B cell (primary cell): ENCODE results near the gene SLC5A5. TPM values are rescaled to one million over a fixed set of nuclear protein-coding genes. Genes with fewer than 3 reads are reported as not detected.
A peak's percentile ranks its signal among the peaks of the same experiment; 100 is the strongest.

ENCODE experiments used
- ATAC-seq: fragments of 200-7000 bp; cut with Tn5 transposase; one replicate; pipeline ENCODE4 v1.10.0; 2021; ENCODE audit warnings: low read depth, mild to moderate bottlenecking, moderate number of reproducible peaks, moderate library complexity
- CTCF ChIA-PET: fragments of 350-600 bp; sonication (Branson Sonifier 250); formaldehyde crosslinking; loops from one replicate; lab custom pipeline; 2021; ENCODE audit warnings: antibody characterized with exemption, inconsistent platforms; lab: Charles Lee
- POLR2A ChIA-PET: fragments of 350-600 bp; sonication (Branson Sonifier 250); formaldehyde crosslinking; loops from one replicate; lab custom pipeline; 2021; ENCODE audit warnings: antibody characterized with exemption; lab: Charles Lee
- DNase-seq: peaks from one replicate; pipeline ENCODE4 v3.0.0; 2013
- H2AFZ ChIP-seq: 2 replicates; pipeline ENCODE4 v1.6.1; 2012; ENCODE audit warnings: mild to moderate bottlenecking, low read depth, low read length; ENCODE audit not compliant: insufficient read depth, poor library complexity, severe bottlenecking
- H3K27ac ChIP-seq, 2 donors: 1 replicate in 1 of 2; 2 replicates in 1 of 2; pipeline ENCODE4 v1.5.1; 2012 to 2013; ENCODE audit warnings: low read length in 2 of 2, mild to moderate bottlenecking in 2 of 2, moderate library complexity in 1 of 2
- H3K27me3 ChIP-seq, 4 experiments: fragments of 200-600 bp in 1 of 4; sonication (generic) in 1 of 4; replicated peaks in 1 of 4; 1 replicate in 2 of 4; 2 replicates in 2 of 4; pipeline versions ENCODE4 v1.6.1 to v1.7.0; 2013 to 2016; ENCODE audit warnings: low read length in 3 of 4, mild to moderate bottlenecking in 2 of 4, mixed read lengths in 1 of 4, moderate library complexity in 1 of 4; ENCODE audit not compliant: insufficient read depth in 4 of 4, control insufficient read depth in 3 of 4; ENCODE audit errors: control extremely low read depth in 1 of 4
- H3K36me3 ChIP-seq, 2 experiments: replicated peaks in 1 of 2; 1 replicate in 1 of 2; 2 replicates in 1 of 2; pipeline versions ENCODE4 v1.6.1 to v1.7.1; 2013; ENCODE audit warnings: low read length in 1 of 2; ENCODE audit not compliant: insufficient read depth in 2 of 2, control insufficient read depth in 1 of 2; ENCODE audit errors: control extremely low read depth in 1 of 2, extremely low read depth in 1 of 2
- H3K4me1 ChIP-seq, 2 donors: fragments of 200-600 bp in 1 of 2; sonication (generic) in 1 of 2; 1 replicate in 1 of 2; 2 replicates in 1 of 2; pipeline versions ENCODE4 v1.5.1 to v1.6.1; 2013 to 2017; ENCODE audit warnings: low read length in 2 of 2; ENCODE audit not compliant: control insufficient read depth in 2 of 2, insufficient read depth in 2 of 2
- H3K4me2 ChIP-seq: replicated peaks from 2 replicates; pipeline ENCODE3; 2012; ENCODE audit warnings: mild to moderate bottlenecking, low read depth, low read length; ENCODE audit not compliant: poor library complexity, severe bottlenecking
- H3K4me3 ChIP-seq, 5 experiments: fragments of 200-600 bp in 1 of 5; sonication (generic) in 1 of 5; 1 replicate in 3 of 5; 2 replicates in 2 of 5; pipeline versions ENCODE4 v1.5.1 to v1.7.0; 2011 to 2016; ENCODE audit warnings: low read length in 4 of 5, mild to moderate bottlenecking in 4 of 5, low read depth in 2 of 5, control low read depth in 1 of 5, moderate library complexity in 1 of 5; ENCODE audit not compliant: insufficient read depth in 1 of 5; ENCODE audit errors: control extremely low read depth in 1 of 5, extremely low read depth in 1 of 5
- H3K79me2 ChIP-seq: fragments of 200-600 bp; sonication (generic); one replicate; pipeline ENCODE4 v1.6.0; 2016; ENCODE audit warnings: low read length; ENCODE audit not compliant: control insufficient read depth, insufficient read depth
- H3K9ac ChIP-seq: fragments of 200-600 bp; sonication (generic); 2 replicates; pipeline ENCODE4 v1.6.1; 2017; ENCODE audit warnings: mild to moderate bottlenecking, low read length, moderate library complexity
- H3K9me3 ChIP-seq, 3 donors: one replicate each; pipeline versions ENCODE4 v1.6.1 to v1.7.1; 2013; ENCODE audit warnings: low read length in 2 of 3; ENCODE audit not compliant: control insufficient read depth in 2 of 3, insufficient read depth in 1 of 3; ENCODE audit errors: control extremely low read depth in 1 of 3
- H4K20me1 ChIP-seq: 2 replicates; pipeline ENCODE4 v1.6.0; 2012; ENCODE audit warnings: mild to moderate bottlenecking, low read length; ENCODE audit not compliant: insufficient read depth, control insufficient read depth, poor library complexity, severe bottlenecking
- H3K27ac Mint-ChIP-seq: one replicate; pipeline ENCODE4 v1.8.0; 2021; ENCODE audit warnings: mixed read lengths
- H3K27me3 Mint-ChIP-seq: one replicate; pipeline ENCODE4 v1.8.0; 2021; ENCODE audit warnings: mixed read lengths
- H3K4me1 Mint-ChIP-seq: one replicate; pipeline ENCODE4 v1.8.0; 2021; ENCODE audit warnings: mixed read lengths
- H3K4me3 Mint-ChIP-seq: one replicate; pipeline ENCODE4 v1.8.0; 2021; ENCODE audit warnings: mixed read lengths
- H3K9me3 Mint-ChIP-seq: one replicate; pipeline ENCODE4 v1.8.0; 2022; ENCODE audit warnings: mixed read lengths; ENCODE audit not compliant: insufficient read depth
- EZH2 ChIP-seq: IDR thresholded peaks from 2 replicates; pipeline ENCODE4 v1.6.1; 2012; ENCODE audit warnings: borderline replicate concordance, low read depth, mild to moderate bottlenecking, moderate library complexity, low read length; ENCODE audit not compliant: insufficient read depth, poor library complexity, severe bottlenecking
- WGBS: methylation state at CpG from one replicate; pipeline ENCODE4 v1.1.5; 2013; ENCODE audit warnings: missing lambda C conversion rate; ENCODE audit not compliant: insufficient coverage; 5-methylcytosine and 5-hydroxymethylcytosine counted together
- intact Hi-C: fragments of 100-400 bp; cut with micrococcal nuclease; formaldehyde crosslinking; loops from one replicate; pipeline ENCODE4 v1.10.0; 2022
- polyA plus RNA-seq: library from polyadenylated mRNA; depleted of rRNA; stranded (reverse); fragments of >200 nt; gene quantifications from 2 replicates; pipeline ENCODE4 v1.2.3, GENCODE V29; 2012
- total RNA-seq, 2 donors: library from RNA; stranded (reverse); fragments of 120-200 nt in 1 of 2; gene quantifications; 1 replicate in 1 of 2; 2 replicates in 1 of 2; pipeline versions ENCODE4 v1.2.3 to v1.2.4, GENCODE V29; 2013 to 2022
- TF ChIP-seq, protein P1 (sequence below): fragments of 200-600 bp; IDR thresholded peaks from one replicate; pipeline ENCODE4 v1.8.0; 2022; ENCODE audit warnings: antibody characterized with exemption, mild to moderate bottlenecking

Gene SLC5A5
- total and polyA plus RNA-seq, 2 donors (not counting 1 experiment from before 2014, with no cell fraction given), result 0.07 to 0.40 TPM

DNA sequence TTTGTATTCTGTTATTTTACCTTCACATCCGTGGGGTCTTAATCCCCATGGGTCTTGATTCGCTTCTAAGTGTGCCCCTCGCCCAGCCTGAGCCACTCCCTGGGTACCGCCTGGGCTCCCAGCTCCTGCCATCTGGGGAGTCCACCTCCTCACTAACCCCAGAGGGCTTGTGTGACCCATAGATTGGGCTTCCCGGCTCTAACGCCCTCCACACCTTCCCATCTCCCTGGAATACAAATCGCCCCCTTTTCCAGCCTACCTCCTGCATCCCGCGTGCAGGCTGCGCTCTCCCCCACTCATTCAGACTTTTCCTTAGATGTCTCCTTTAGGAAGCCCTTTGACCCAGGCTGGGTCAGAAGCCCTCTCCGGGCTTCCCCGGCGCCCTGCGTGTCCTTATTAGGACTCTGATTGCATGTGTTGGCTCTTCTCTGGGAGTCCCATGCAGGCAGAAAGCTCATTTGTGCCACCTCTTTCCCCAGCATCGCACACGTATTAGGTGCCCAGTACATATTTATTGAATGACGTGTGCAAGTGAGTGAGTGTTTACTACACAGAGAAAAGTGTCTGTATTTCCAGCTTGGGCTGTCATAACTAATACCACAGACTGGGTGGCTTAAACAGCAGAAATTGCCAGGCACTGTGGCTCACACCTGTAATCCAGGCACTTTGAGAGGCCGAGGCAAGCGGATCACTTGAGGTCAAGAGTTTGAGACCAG is 61.8 kb downstream of the SLC5A5 start:
- TF ChIP-seq EZH2, result no peak
- Histone ChIP-seq H3K4me3 (peak overlapping the region; percentile 72 to 88 (median 79)), H3K4me2 (peak overlapping the region; percentile 80), H2AFZ (peak overlapping the region; percentile 96), H3K36me3 (no peaks in the 10 kb centered on the region), H3K9me3 (peaks cover 0 to 5% (median 0%) of the 10 kb centered on the region in 3 donors), H3K27me3 (no peaks in the 10 kb centered on the region), H3K79me2 (peaks cover 36% of the 10 kb centered on the region), H3K4me1 (peaks cover 11 to 23% of the 10 kb centered on the region in 2 donors), H3K9ac (peak overlapping the region; percentile 91), H3K27ac (peak overlapping the region; percentile 93 to 96), H4K20me1 (no peaks in the 10 kb centered on the region)
- intact Hi-C loops, result loop anchor here (2.0 kb wide), 3 partner anchors 61 to 219 kb away; partner anchors contain the start of gene PIK3R2
- ATAC-seq (no peak), DNase-seq (no peak)
- H3K9me3 Mint-ChIP-seq, result no peaks in the 10 kb centered on the region
- POLR2A ChIA-PET, result interaction anchor here (0.5 to 2.3 kb wide), 11 partner anchors 9 to 422 kb away, joined by 3 to 65 read pairs (median 5); partner anchors contain the start of genes PGLS and RPL18A
- peak overlapping the region; percentile 97 for H3K27ac Mint-ChIP-seq
- peak overlapping the region; percentile 96 for H3K4me3 Mint-ChIP-seq
- CTCF ChIA-PET, result interaction anchor here (0.7 to 11.7 kb wide), 21 partner anchors 12 to 438 kb away, joined by 3 to 374 read pairs (median 4); partner anchors contain the start of genes ARRDC2, JAK3, PIK3R2 and RPL18A
- peaks cover 25% of the 10 kb centered on the region for H3K4me1 Mint-ChIP-seq
- WGBS, result 23% methylated on average over 16 of the region's 19 CpGs
- H3K27me3 Mint-ChIP-seq, result no peaks in the 10 kb centered on the region

DNA sequence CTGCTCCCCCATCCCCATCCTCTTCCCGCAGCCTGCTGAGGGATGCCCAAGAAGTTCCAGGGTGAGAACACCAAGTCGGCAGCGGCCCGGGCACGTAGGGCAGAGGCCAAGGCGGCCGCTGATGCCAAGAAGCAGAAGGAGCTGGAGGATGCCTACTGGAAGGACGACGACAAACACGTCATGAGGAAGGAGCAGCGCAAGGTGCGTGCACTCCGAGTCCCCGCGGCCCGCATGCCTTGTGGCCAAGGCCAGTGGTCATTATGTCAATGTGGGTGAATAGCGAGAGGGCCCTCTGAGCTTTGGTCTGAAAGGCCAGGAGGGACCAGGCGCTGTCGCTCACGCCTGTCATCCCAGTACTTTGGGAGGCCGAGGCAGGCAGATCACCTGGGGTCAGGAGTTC is 64.6 kb downstream of the SLC5A5 start:
- H3K4me2 ChIP-seq, result no peak overlapping the region
- ATAC-seq (no peak), DNase-seq (peak; percentile 26)
- ChIA-PET CTCF (interaction anchor here (0.6 to 11.7 kb wide), 5 partner anchors 9 to 217 kb away, joined by 3 to 374 read pairs (median 51); partner anchors contain the start of genes JAK3, MAP1S and RPL18A), POLR2A (interaction anchor here (0.5 to 0.9 kb wide), 2 partner anchors 9 to 120 kb away, joined by 4 to 8 read pairs; no protein-coding TSS in a partner anchor)
- no peak overlapping the region for H2AFZ ChIP-seq
- H3K27me3 ChIP-seq, result no peaks in the 10 kb centered on the region
- peaks cover 41% of the 10 kb centered on the region for H3K79me2 ChIP-seq
- no peak overlapping the region for H3K27ac Mint-ChIP-seq
- H4K20me1 ChIP-seq, result no peaks in the 10 kb centered on the region
- H3K27me3 Mint-ChIP-seq, result no peaks in the 10 kb centered on the region
- H3K9me3 Mint-ChIP-seq, result no peaks in the 10 kb centered on the region
- H3K4me1 Mint-ChIP-seq, result peaks cover 24% of the 10 kb centered on the region
- peaks cover 11 to 23% of the 10 kb centered on the region in 2 donors for H3K4me1 ChIP-seq
- H3K27ac ChIP-seq, result no peak overlapping the region
- TF ChIP-seq, protein P1, sequence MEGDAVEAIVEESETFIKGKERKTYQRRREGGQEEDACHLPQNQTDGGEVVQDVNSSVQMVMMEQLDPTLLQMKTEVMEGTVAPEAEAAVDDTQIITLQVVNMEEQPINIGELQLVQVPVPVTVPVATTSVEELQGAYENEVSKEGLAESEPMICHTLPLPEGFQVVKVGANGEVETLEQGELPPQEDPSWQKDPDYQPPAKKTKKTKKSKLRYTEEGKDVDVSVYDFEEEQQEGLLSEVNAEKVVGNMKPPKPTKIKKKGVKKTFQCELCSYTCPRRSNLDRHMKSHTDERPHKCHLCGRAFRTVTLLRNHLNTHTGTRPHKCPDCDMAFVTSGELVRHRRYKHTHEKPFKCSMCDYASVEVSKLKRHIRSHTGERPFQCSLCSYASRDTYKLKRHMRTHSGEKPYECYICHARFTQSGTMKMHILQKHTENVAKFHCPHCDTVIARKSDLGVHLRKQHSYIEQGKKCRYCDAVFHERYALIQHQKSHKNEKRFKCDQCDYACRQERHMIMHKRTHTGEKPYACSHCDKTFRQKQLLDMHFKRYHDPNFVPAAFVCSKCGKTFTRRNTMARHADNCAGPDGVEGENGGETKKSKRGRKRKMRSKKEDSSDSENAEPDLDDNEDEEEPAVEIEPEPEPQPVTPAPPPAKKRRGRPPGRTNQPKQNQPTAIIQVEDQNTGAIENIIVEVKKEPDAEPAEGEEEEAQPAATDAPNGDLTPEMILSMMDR, result no peak
- no peak for TF ChIP-seq EZH2
- H3K4me3 Mint-ChIP-seq, result no peak overlapping the region
- intact Hi-C loops, result no loop called here
- WGBS, result 93% methylated on average over 20 of the region's 21 CpGs
- no peak overlapping the region for H3K4me3 ChIP-seq
- H3K9ac ChIP-seq, result no peak overlapping the region
- H3K36me3 ChIP-seq, result peaks cover 0 to 6% of the 10 kb centered on the region in 2 experiments
- H3K9me3 ChIP-seq, result peaks cover 0 to 5% (median 0%) of the 10 kb centered on the region in 3 donors
